Lower leg skin (tissue), 3 donors: ENCODE measurements around the gene NDUFA7.

Experiments used
- POLR2A ChIP-seq, 2 donors: fragments of 450-650 bp; IDR thresholded peaks; one replicate each; pipeline ENCODE4 v1.6.1; 2016 to 2017; ENCODE audit warnings: antibody characterized with exemption in 2 of 2, mild to moderate bottlenecking in 1 of 2, moderate library complexity in 1 of 2
- TF ChIP-seq, protein P1 (sequence below), 3 donors: fragments of 450-650 bp; IDR thresholded peaks; one replicate each; pipeline ENCODE4 v1.5.1; 2016; ENCODE audit warnings: antibody characterized with exemption in 3 of 3, mild to moderate bottlenecking in 3 of 3, moderate library complexity in 2 of 3

DNA sequence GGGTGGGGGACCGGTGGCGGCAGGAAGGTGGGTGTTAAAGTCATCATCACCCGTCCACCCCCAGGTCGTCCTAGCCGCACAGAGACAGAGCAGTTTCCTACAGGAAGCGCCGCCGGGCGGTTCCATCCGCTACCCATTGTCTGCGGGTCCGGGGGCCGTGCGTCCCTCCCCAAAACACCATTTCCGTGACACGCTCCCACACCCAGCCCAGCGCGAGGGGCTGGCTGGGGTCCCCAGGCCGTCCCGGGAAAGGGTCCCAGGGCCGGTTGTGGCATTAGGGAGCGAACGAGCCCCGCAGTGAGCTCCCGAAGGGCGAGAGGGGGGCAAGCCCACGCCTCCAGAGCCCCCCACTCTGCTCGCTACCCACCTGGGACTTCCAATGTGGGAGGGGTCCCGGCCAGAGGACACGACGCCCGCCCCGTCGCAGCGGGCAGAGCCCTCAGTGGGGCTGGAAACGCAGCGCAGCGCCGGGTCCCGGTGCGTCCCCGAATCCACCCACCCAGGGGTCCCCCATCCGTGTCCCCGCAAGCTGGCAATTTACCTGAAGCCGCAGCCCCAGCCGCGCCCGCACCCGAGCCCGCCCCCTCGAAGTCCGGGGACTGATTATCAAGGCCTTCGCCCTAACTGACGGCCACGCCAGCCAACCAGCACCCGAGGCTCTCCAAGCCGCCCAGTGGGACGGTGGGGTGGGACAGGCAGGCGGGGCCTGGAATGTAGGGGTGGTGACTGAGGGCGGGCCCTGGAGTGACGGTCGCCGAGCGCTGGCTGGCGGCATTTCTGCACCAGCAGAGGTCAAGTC, 21.7 kb upstream of the NDUFA7 start, which contains the start of gene KANK3:
- TF ChIP-seq, protein P1, sequence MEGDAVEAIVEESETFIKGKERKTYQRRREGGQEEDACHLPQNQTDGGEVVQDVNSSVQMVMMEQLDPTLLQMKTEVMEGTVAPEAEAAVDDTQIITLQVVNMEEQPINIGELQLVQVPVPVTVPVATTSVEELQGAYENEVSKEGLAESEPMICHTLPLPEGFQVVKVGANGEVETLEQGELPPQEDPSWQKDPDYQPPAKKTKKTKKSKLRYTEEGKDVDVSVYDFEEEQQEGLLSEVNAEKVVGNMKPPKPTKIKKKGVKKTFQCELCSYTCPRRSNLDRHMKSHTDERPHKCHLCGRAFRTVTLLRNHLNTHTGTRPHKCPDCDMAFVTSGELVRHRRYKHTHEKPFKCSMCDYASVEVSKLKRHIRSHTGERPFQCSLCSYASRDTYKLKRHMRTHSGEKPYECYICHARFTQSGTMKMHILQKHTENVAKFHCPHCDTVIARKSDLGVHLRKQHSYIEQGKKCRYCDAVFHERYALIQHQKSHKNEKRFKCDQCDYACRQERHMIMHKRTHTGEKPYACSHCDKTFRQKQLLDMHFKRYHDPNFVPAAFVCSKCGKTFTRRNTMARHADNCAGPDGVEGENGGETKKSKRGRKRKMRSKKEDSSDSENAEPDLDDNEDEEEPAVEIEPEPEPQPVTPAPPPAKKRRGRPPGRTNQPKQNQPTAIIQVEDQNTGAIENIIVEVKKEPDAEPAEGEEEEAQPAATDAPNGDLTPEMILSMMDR (IDR thresholded peaks at IDR 0.05) = no peak
- TF ChIP-seq POLR2A (IDR thresholded peaks at IDR 0.05) = no peak
